ENCODE results near the gene COL3A1. TPM values are rescaled to one million over a fixed set of nuclear protein-coding genes. Genes with fewer than 3 reads are reported as not detected.

Gene COL3A1
- total RNA-seq, 3 donors from 2014 or later: 0.42 to 0.76 (median 0.73) TPM

GRCh38 chr2:189057316-189057715, 83.1 kb downstream of the COL3A1 start:
- no peak overlapping the region for H3K4me3 Mint-ChIP-seq

GRCh38 chr2:189060096-189060642, 86.0 kb downstream of the COL3A1 start:
- Mint-ChIP-seq H3K36me3 (ENCODE audit: insufficient read depth) (no peaks in the 10 kb centered on the region), H3K4me1 (ENCODE audit: low read depth) (no peaks in the 10 kb centered on the region), H3K27me3 (ENCODE audit: low read depth) (no peaks in the 10 kb centered on the region), H3K4me3 (no peak overlapping the region), H3K9me3 (no peaks in the 10 kb centered on the region)
- DNase-seq (no peak), ATAC-seq (no peak)

More at GRCh38 chr2:189057316-189057715, 83.1 kb downstream of the COL3A1 start:
- H3K9me3 Mint-ChIP-seq: no peaks in the 10 kb centered on the region
- no peaks in the 10 kb centered on the region for H3K27me3 Mint-ChIP-seq (ENCODE audit: low read depth)
- DNase-seq: no peak
- H3K36me3 Mint-ChIP-seq (ENCODE audit: insufficient read depth): no peaks in the 10 kb centered on the region
- no peaks in the 10 kb centered on the region for H3K4me1 Mint-ChIP-seq (ENCODE audit: low read depth)
- no peak for ATAC-seq

Other genes with a start within 250 kb of the COL3A1 start
- gene COL5A2, start 205.4 kb downstream of the COL3A1 start, total RNA-seq: 1 to 10 TPM; 2.1 to 9.5 (median 4.4) TPM

Data from activated T-cell treated with anti-CD3 and anti-CD28 coated beads, Interleukin-2, amount 50 U/mL, for 4 hours (primary cell).